ENCODE data around the gene CHMP5.

DNA sequence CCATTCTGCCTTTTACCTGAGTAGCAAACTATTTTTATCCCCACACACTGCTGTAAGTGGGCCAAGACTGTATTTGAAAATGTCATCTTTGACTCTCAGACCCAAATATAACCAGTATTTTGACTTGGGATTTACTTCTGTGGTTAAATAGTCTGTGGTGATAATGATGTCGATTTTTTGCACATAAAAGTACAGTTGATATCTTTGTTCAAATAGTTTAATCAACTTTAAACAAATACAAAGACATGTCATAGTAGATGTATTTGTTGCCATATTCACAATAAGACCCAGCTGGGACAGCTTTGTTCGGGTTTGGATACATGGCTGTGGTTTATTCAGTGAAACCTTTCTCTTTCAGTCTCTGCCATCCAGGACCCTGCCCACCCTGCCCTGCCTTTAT lies 45.9 kb downstream of the CHMP5 start:
- no peak for TF ChIP-seq CTCF (IDR thresholded peaks at IDR 0.05)
- TF ChIP-seq POLR2A (IDR thresholded peaks at IDR 0.05): no peak
- TF ChIP-seq POLR2AphosphoS5 (IDR thresholded peaks at IDR 0.05): no peak

Data from suprapubic skin (tissue), 4 donors.